WTC11 (cell line): ENCODE data around the gene NFIA. TPM values are rescaled to one million over a fixed set of nuclear protein-coding genes. Genes with fewer than 3 reads are reported as not detected.
A peak's percentile ranks its signal among the peaks of the same experiment; 100 is the strongest.

Source experiments
- ATAC-seq: fragments of 200-7000 bp; cut with Tn5 transposase; 2 replicates; pipeline ENCODE4 v1.10.0; 2021; ENCODE audit warnings: mild to moderate bottlenecking, moderate library complexity
- CTCF ChIA-PET: fragments of 300-600 bp; sonication (Branson Sonifier 250); formaldehyde crosslinking; loops from one replicate; lab custom pipeline; 2021; ENCODE audit warnings: antibody characterized with exemption; lab: Charles Lee
- POLR2A ChIA-PET: fragments of 350-600 bp; sonication (Branson Sonifier 250); formaldehyde crosslinking; loops from one replicate; lab custom pipeline; 2021; ENCODE audit warnings: antibody characterized with exemption; lab: Charles Lee
- DNase-seq: peaks from one replicate; pipeline ENCODE4 v3.0.0; 2021; ENCODE audit warnings: low spot score
- H3K27ac Mint-ChIP-seq: 2 replicates; pipeline ENCODE4 v1.8.0; 2021; ENCODE audit warnings: mixed read lengths
- H3K27me3 Mint-ChIP-seq: 2 replicates; pipeline ENCODE4 v1.8.0; 2021; ENCODE audit warnings: low read depth, mild to moderate bottlenecking, moderate library complexity, mixed read lengths
- H3K36me3 Mint-ChIP-seq: 2 replicates; pipeline ENCODE4 v1.8.0; 2021; ENCODE audit warnings: mixed read lengths
- H3K4me1 Mint-ChIP-seq: 2 replicates; pipeline ENCODE4 v1.8.0; 2022; ENCODE audit warnings: mixed read lengths
- H3K4me3 Mint-ChIP-seq: 2 replicates; pipeline ENCODE4 v1.8.0; 2021; ENCODE audit warnings: mild to moderate bottlenecking, moderate library complexity, mixed read lengths
- H3K9me3 Mint-ChIP-seq: 2 replicates; pipeline ENCODE4 v1.8.0; 2021; ENCODE audit warnings: mixed read lengths
- ELF4 ChIP-seq: sonication (generic); formaldehyde crosslinking; IDR thresholded peaks from 2 replicates; pipeline ENCODE4 v1.8.1; 2022; ENCODE audit warnings: low read depth, mild to moderate bottlenecking, moderate library complexity, missing genetic modification reagents
- ESRRA ChIP-seq: sonication (generic); formaldehyde crosslinking; IDR thresholded peaks from 2 replicates; pipeline ENCODE4 v1.8.1; 2022; ENCODE audit warnings: mild to moderate bottlenecking, missing genetic modification reagents, borderline replicate concordance
- FOXK1 ChIP-seq: sonication (generic); formaldehyde crosslinking; IDR thresholded peaks from 2 replicates; pipeline ENCODE4 v1.8.0; 2022; ENCODE audit warnings: mild to moderate bottlenecking, moderate library complexity, missing genetic modification reagents
- FOXP1 ChIP-seq: sonication (generic); formaldehyde crosslinking; IDR thresholded peaks from 2 replicates; pipeline ENCODE4 v1.8.0; 2022; ENCODE audit warnings: missing genetic modification reagents, mild to moderate bottlenecking, moderate library complexity, borderline replicate concordance
- GABPB1 ChIP-seq: sonication (generic); formaldehyde crosslinking; IDR thresholded peaks from 2 replicates; pipeline ENCODE4 v1.8.1; 2023; ENCODE audit warnings: mild to moderate bottlenecking, missing genetic modification reagents
- GRHL2 ChIP-seq: fragments of 250-450 bp; sonication (Bioruptor Pico); IDR thresholded peaks from 2 replicates; pipeline ENCODE4 v1.8.0; 2022; ENCODE audit warnings: mild to moderate bottlenecking, moderate library complexity; ENCODE audit not compliant: insufficient replicate concordance, severe bottlenecking
- HMGA2 ChIP-seq: fragments of 250-450 bp; sonication (Bioruptor Pico); IDR thresholded peaks from 2 replicates; pipeline ENCODE4 v1.4.0; 2021; ENCODE audit warnings: mild to moderate bottlenecking, moderate library complexity
- MYBL2 ChIP-seq: sonication (generic); formaldehyde crosslinking; IDR thresholded peaks from 2 replicates; pipeline ENCODE4 v1.8.1; 2023; ENCODE audit warnings: mild to moderate bottlenecking, moderate library complexity, missing genetic modification reagents
- NFE2L1 ChIP-seq: sonication (generic); formaldehyde crosslinking; IDR thresholded peaks from 2 replicates; pipeline ENCODE4 v1.8.1; 2023; ENCODE audit warnings: missing genetic modification reagents
- NFYB ChIP-seq: sonication (generic); formaldehyde crosslinking; conservative IDR thresholded peaks from 2 replicates; pipeline ENCODE4 v1.8.0; 2022; ENCODE audit warnings: low read depth, missing genetic modification reagents
- RELA ChIP-seq: sonication (generic); formaldehyde crosslinking; IDR thresholded peaks from 2 replicates; pipeline ENCODE4 v1.8.1; 2022; ENCODE audit warnings: missing genetic modification reagents, mild to moderate bottlenecking, borderline replicate concordance
- SMAD4 ChIP-seq: sonication (generic); formaldehyde crosslinking; IDR thresholded peaks from 2 replicates; pipeline ENCODE4 v1.8.0; 2022; ENCODE audit warnings: mild to moderate bottlenecking, missing genetic modification reagents
- ZBTB21 ChIP-seq: sonication (generic); formaldehyde crosslinking; IDR thresholded peaks from 2 replicates; pipeline ENCODE4 v1.8.1; 2023; ENCODE audit warnings: mild to moderate bottlenecking, missing genetic modification reagents, borderline replicate concordance
- ZNF219 ChIP-seq: sonication (generic); formaldehyde crosslinking; IDR thresholded peaks from 2 replicates; pipeline ENCODE4 v1.8.0; 2023; ENCODE audit warnings: missing genetic modification reagents, mild to moderate bottlenecking, borderline replicate concordance
- ZNF281 ChIP-seq: sonication (generic); formaldehyde crosslinking; IDR thresholded peaks from 2 replicates; pipeline ENCODE4 v1.8.0; 2023; ENCODE audit warnings: mild to moderate bottlenecking, missing genetic modification reagents
- ZNF317 ChIP-seq: sonication (generic); formaldehyde crosslinking; IDR thresholded peaks from 2 replicates; pipeline ENCODE4 v1.8.1; 2023; ENCODE audit warnings: low read depth, mild to moderate bottlenecking, moderate library complexity, missing genetic modification reagents, borderline replicate concordance
- ZNF423 ChIP-seq: fragments of 250-450 bp; sonication (Bioruptor Pico); IDR thresholded peaks from 2 replicates; pipeline ENCODE4 v2.1.2; 2022; ENCODE audit warnings: mild to moderate bottlenecking, moderate library complexity
- ZNF512 ChIP-seq: sonication (generic); formaldehyde crosslinking; IDR thresholded peaks from 2 replicates; pipeline ENCODE4 v1.8.1; 2022; ENCODE audit warnings: missing genetic modification reagents, borderline replicate concordance
- ZNF532 ChIP-seq: fragments of 250-450 bp; sonication (Bioruptor Pico); IDR thresholded peaks from 2 replicates; pipeline ENCODE4 v1.9.0; 2021; ENCODE audit warnings: mild to moderate bottlenecking, borderline replicate concordance
- ZNF671 ChIP-seq: fragments of 250-450 bp; sonication (Bioruptor Pico); IDR thresholded peaks from 2 replicates; pipeline ENCODE4 v1.8.0; 2021; ENCODE audit warnings: mild to moderate bottlenecking
- ZSCAN18 ChIP-seq: fragments of 250-450 bp; sonication (Bioruptor Pico); IDR thresholded peaks from 2 replicates; pipeline ENCODE4 v2.1.2; 2022; ENCODE audit warnings: mild to moderate bottlenecking, moderate library complexity
- total RNA-seq: library from RNA; stranded (reverse); gene quantifications from 3 replicates; pipeline ENCODE4 v1.2.3, GENCODE V29; 2021
- TF ChIP-seq, protein P1 (sequence below): sonication (generic); formaldehyde crosslinking; IDR thresholded peaks from 2 replicates; pipeline ENCODE4 v1.8.1; 2023; ENCODE audit warnings: mild to moderate bottlenecking, missing genetic modification reagents
- TF ChIP-seq, protein P2 (sequence below): sonication (generic); formaldehyde crosslinking; IDR thresholded peaks from 2 replicates; pipeline ENCODE4 v1.8.0; 2022; ENCODE audit warnings: mild to moderate bottlenecking, missing genetic modification reagents

Gene NFIA
- total RNA-seq, 1 experiment from 2014 or later = 16.7 TPM

- ChIA-PET CTCF (no interaction called here), POLR2A (no interaction called here)
- Mint-ChIP-seq H3K36me3 (no peaks in the 10 kb centered on the region), H3K9me3 (no peaks in the 10 kb centered on the region), H3K27me3 (no peaks in the 10 kb centered on the region), H3K4me3 (no peak overlapping the region), H3K27ac (no peak overlapping the region), H3K4me1 (peaks cover 56% of the 10 kb centered on the region)
- TF ChIP-seq ELF4 (no peak), RELA (no peak), GABPB1 (CRISPR knock-in tag) (peak; percentile 27; the same call in 1 of the 2 replicates)
- DNase-seq (no peak), ATAC-seq (no peak)
These were observed 40.0 kb downstream of the NFIA start for GRCh38 chr1:61122389-61122788.

DNA sequence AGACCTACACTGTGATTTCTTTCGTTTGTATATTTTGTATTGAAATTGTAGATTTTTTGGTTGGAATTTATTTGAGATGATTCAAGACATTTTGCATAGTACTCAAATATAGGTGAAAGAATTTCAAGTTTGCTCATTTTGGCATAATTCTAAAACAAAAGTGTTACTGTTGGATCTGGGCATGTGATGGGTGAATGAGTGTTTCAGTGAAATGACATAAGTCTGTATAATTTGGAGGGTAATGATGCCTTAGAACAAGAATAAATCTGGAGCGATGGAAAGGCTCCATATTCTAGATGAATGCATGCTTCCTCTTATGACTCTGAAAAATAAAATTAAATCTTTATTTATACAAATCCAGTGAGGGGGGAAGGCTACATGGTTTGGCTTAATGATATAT lies 41.0 kb downstream of the NFIA start:
- H3K36me3 Mint-ChIP-seq = no peaks in the 10 kb centered on the region
- ATAC-seq = no peak
- DNase-seq = no peak
- no peaks in the 10 kb centered on the region for H3K27me3 Mint-ChIP-seq
- ChIA-PET CTCF (interaction anchor here (1.0 kb wide), 1 partner anchor 73 kb away, joined by 3 read pairs; no protein-coding TSS in a partner anchor), POLR2A (no interaction called here)
- TF ChIP-seq SMAD4 (CRISPR knock-in tag) (no peak), ZNF512 (no peak), ZNF671 (no peak), ZSCAN18 (CRISPR knock-in tag) (no peak), ZNF281 (CRISPR knock-in tag) (no peak), HMGA2 (CRISPR knock-in tag) (no peak), NFE2L1 (CRISPR knock-in tag) (no peak), ZBTB21 (CRISPR knock-in tag) (no peak), ZNF532 (CRISPR knock-in tag) (no peak), NFYB (CRISPR knock-in tag) (no peak), MYBL2 (CRISPR knock-in tag) (no peak), ZNF423 (CRISPR knock-in tag) (no peak), GRHL2 (CRISPR knock-in tag) (no peak), FOXK1 (CRISPR knock-in tag) (no peak), ZNF219 (CRISPR knock-in tag) (no peak), FOXP1 (CRISPR knock-in tag) (no peak), ZNF317 (CRISPR knock-in tag) (no peak), ESRRA (CRISPR knock-in tag) (no peak)
- TF ChIP-seq, protein P1, sequence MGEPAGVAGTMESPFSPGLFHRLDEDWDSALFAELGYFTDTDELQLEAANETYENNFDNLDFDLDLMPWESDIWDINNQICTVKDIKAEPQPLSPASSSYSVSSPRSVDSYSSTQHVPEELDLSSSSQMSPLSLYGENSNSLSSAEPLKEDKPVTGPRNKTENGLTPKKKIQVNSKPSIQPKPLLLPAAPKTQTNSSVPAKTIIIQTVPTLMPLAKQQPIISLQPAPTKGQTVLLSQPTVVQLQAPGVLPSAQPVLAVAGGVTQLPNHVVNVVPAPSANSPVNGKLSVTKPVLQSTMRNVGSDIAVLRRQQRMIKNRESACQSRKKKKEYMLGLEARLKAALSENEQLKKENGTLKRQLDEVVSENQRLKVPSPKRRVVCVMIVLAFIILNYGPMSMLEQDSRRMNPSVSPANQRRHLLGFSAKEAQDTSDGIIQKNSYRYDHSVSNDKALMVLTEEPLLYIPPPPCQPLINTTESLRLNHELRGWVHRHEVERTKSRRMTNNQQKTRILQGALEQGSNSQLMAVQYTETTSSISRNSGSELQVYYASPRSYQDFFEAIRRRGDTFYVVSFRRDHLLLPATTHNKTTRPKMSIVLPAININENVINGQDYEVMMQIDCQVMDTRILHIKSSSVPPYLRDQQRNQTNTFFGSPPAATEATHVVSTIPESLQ (CRISPR knock-in tag) = no peak
- TF ChIP-seq, protein P2, sequence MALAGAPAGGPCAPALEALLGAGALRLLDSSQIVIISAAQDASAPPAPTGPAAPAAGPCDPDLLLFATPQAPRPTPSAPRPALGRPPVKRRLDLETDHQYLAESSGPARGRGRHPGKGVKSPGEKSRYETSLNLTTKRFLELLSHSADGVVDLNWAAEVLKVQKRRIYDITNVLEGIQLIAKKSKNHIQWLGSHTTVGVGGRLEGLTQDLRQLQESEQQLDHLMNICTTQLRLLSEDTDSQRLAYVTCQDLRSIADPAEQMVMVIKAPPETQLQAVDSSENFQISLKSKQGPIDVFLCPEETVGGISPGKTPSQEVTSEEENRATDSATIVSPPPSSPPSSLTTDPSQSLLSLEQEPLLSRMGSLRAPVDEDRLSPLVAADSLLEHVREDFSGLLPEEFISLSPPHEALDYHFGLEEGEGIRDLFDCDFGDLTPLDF (CRISPR knock-in tag) = no peak
- no peak overlapping the region for H3K4me3 Mint-ChIP-seq
- no peak overlapping the region for H3K27ac Mint-ChIP-seq
- no peaks in the 10 kb centered on the region for H3K9me3 Mint-ChIP-seq
- peaks cover 56% of the 10 kb centered on the region for H3K4me1 Mint-ChIP-seq
